Hepatocyte (in vitro differentiated cells): ENCODE results near the gene SLC16A3. TPM values are rescaled to one million over a fixed set of nuclear protein-coding genes. Genes with fewer than 3 reads are reported as not detected.

ENCODE experiments used
- DNase-seq: peaks from one replicate; pipeline ENCODE4 v3.0.0-alpha.2; 2016; ENCODE audit warnings: low spot score
- H2AFZ ChIP-seq: fragments of 200-600 bp; sonication (generic); 2 replicates; pipeline ENCODE4 v1.6.0; 2016; ENCODE audit warnings: antibody characterized with exemption, mild to moderate bottlenecking
- H3K27ac ChIP-seq: fragments of 200-600 bp; sonication (generic); 2 replicates; pipeline ENCODE4 v1.5.1; 2016; ENCODE audit warnings: mild to moderate bottlenecking
- H3K27me3 ChIP-seq: fragments of 200-600 bp; sonication (generic); 2 replicates; pipeline ENCODE4 v1.6.1; 2016
- H3K36me3 ChIP-seq: fragments of 200-600 bp; sonication (generic); replicated peaks from 2 replicates; pipeline ENCODE4 v1.5.1; 2016; ENCODE audit warnings: low read depth; ENCODE audit not compliant: insufficient read depth
- H3K4me1 ChIP-seq: fragments of 200-600 bp; sonication (generic); 2 replicates; pipeline ENCODE4 v1.5.1; 2016; ENCODE audit warnings: mild to moderate bottlenecking, moderate library complexity; ENCODE audit not compliant: insufficient read depth
- H3K4me2 ChIP-seq: fragments of 200-600 bp; sonication (generic); 2 replicates; pipeline ENCODE4 v1.6.0; 2016
- H3K4me3 ChIP-seq: fragments of 200-600 bp; sonication (generic); 2 replicates; pipeline ENCODE4 v1.5.1; 2016; ENCODE audit warnings: mild to moderate bottlenecking
- H3K79me2 ChIP-seq: fragments of 200-600 bp; sonication (generic); 2 replicates; pipeline ENCODE4 v1.6.0; 2017; ENCODE audit warnings: mild to moderate bottlenecking
- H3K9me2 ChIP-seq: fragments of 200-600 bp; sonication (generic); replicated peaks from 2 replicates; pipeline ENCODE4 v1.6.0; 2017; ENCODE audit warnings: mild to moderate bottlenecking; ENCODE audit not compliant: insufficient read depth
- H3K9me3 ChIP-seq: fragments of 200-600 bp; sonication (generic); 2 replicates; pipeline ENCODE4 v1.5.1; 2016; ENCODE audit warnings: low read depth, mild to moderate bottlenecking
- H4K20me1 ChIP-seq: fragments of 200-600 bp; sonication (generic); 2 replicates; pipeline ENCODE4 v1.6.0; 2016; ENCODE audit warnings: mild to moderate bottlenecking; ENCODE audit not compliant: insufficient read depth, poor library complexity, severe bottlenecking
- CTCF ChIP-seq: fragments of 200-600 bp; sonication (generic); IDR thresholded peaks from 2 replicates; pipeline ENCODE4 v1.5.1; 2016; ENCODE audit warnings: antibody characterized with exemption, mild to moderate bottlenecking; ENCODE audit not compliant: poor library complexity
- EZH2 ChIP-seq: fragments of 200-600 bp; sonication (generic); IDR thresholded peaks from 2 replicates; pipeline ENCODE4 v1.6.1; 2016; ENCODE audit warnings: antibody characterized with exemption, mild to moderate bottlenecking, borderline replicate concordance
- EZH2phosphoT487 ChIP-seq: fragments of 200-600 bp; sonication (generic); IDR thresholded peaks from one replicate; pipeline ENCODE4 v1.6.1; 2018; ENCODE audit warnings: antibody characterized with exemption, mild to moderate bottlenecking, low read depth, moderate library complexity; ENCODE audit not compliant: unreplicated experiment, severe bottlenecking
- WGBS: methylation state at CpG from one replicate; pipeline ENCODE4 v1.1.6; 2016; ENCODE audit warnings: low lambda C conversion rate; ENCODE audit errors: missing lambda C conversion rate; 5-methylcytosine and 5-hydroxymethylcytosine counted together
- polyA plus RNA-seq: library from polyadenylated mRNA; unstranded; fragments of >200 nt; fragmentation: Nextera tagmentation; extraction: Ambion mirVana; gene quantifications from 2 replicates; pipeline ENCODE4 v1.2.1, GENCODE V29; 2016
- total RNA-seq: library from RNA; depleted of rRNA; stranded (reverse); fragments of >200 nt; gene quantifications from 2 replicates; pipeline ENCODE4 v1.2.3, GENCODE V29; 2014

Gene SLC16A3
- total and polyA plus RNA-seq, 2 experiments from 2014 or later: 125 to 290 TPM

GRCh38 chr17:82213251-82214011, 15.4 kb upstream of the SLC16A3 start:
- H3K4me3 ChIP-seq: peak overlapping the region; percentile 100
- peaks cover 7% of the 10 kb centered on the region for H3K4me1 ChIP-seq
- no peaks in the 10 kb centered on the region for H3K27me3 ChIP-seq
- H3K9me3 ChIP-seq: no peaks in the 10 kb centered on the region
- no peak for TF ChIP-seq EZH2phosphoT487
- TF ChIP-seq EZH2: no peak
- TF ChIP-seq CTCF: no peak
- H2AFZ ChIP-seq: peak overlapping the region; percentile 100
- peaks cover 9% of the 10 kb centered on the region for H3K79me2 ChIP-seq
- no peaks in the 10 kb centered on the region for H3K9me2 ChIP-seq
- H3K27ac ChIP-seq: peak overlapping the region; percentile 94
- 6% methylated on average over 34 of the region's 37 CpGs for WGBS
- no peaks in the 10 kb centered on the region for H4K20me1 ChIP-seq
- DNase-seq: peak; percentile 77
- H3K4me2 ChIP-seq: peak overlapping the region; percentile 99
- no peaks in the 10 kb centered on the region for H3K36me3 ChIP-seq

- Histone ChIP-seq H3K27me3 (no peaks in the 10 kb centered on the region), H2AFZ (no peak overlapping the region), H3K9me3 (no peaks in the 10 kb centered on the region), H3K4me1 (peaks cover 7% of the 10 kb centered on the region), H3K9me2 (no peaks in the 10 kb centered on the region), H3K79me2 (peaks cover 9% of the 10 kb centered on the region), H4K20me1 (no peaks in the 10 kb centered on the region), H3K4me3 (no peak overlapping the region), H3K4me2 (no peak overlapping the region), H3K36me3 (no peaks in the 10 kb centered on the region), H3K27ac (no peak overlapping the region)
- TF ChIP-seq CTCF (no peak), EZH2phosphoT487 (no peak), EZH2 (no peak)
- WGBS: 95% methylated on average over 11 of the region's 11 CpGs
- DNase-seq: no peak
Measured at GRCh38 chr17:82214012-82214628, 14.7 kb upstream of the SLC16A3 start.

GRCh38 chr17:82215095-82215971, 13.5 kb upstream of the SLC16A3 start:
- Histone ChIP-seq H3K9me3 (no peaks in the 10 kb centered on the region), H3K36me3 (no peaks in the 10 kb centered on the region), H3K4me2 (no peak overlapping the region), H3K9me2 (no peaks in the 10 kb centered on the region), H3K4me1 (peaks cover 7% of the 10 kb centered on the region), H3K79me2 (peaks cover 9% of the 10 kb centered on the region), H3K27me3 (no peaks in the 10 kb centered on the region), H2AFZ (no peak overlapping the region), H3K27ac (no peak overlapping the region), H4K20me1 (no peaks in the 10 kb centered on the region), H3K4me3 (no peak overlapping the region)
- DNase-seq: peak; percentile 45
- WGBS: 73% methylated on average over 14 of the region's 25 CpGs
- no peak for TF ChIP-seq CTCF
- no peak for TF ChIP-seq EZH2phosphoT487
- TF ChIP-seq EZH2: no peak
